IMR-90 (cell line): Measurements from ENCODE around the gene GPR171. TPM values are rescaled to one million over a fixed set of nuclear protein-coding genes. Genes with fewer than 3 reads are reported as not detected.

ENCODE experiments used
- ATAC-seq: fragments of 200-7000 bp; cut with Tn5 transposase; 2 replicates; pipeline ENCODE4 v1.9.1; 2020; ENCODE audit warnings: low read depth, mild to moderate bottlenecking, moderate library complexity
- BruUV-seq: library from RNA; stranded (reverse); fragments of 400-500 nt; replicated peaks from 2 replicates; lab custom pipeline; 2021; lab: Mats Ljungman, UMichigan
- CTCF ChIA-PET: fragments of 300-600 bp; formaldehyde crosslinking; extraction: SDS; loops from one replicate; lab custom pipeline; 2021; ENCODE audit warnings: antibody characterized with exemption; lab: Yijun Ruan, JAX
- POLR2A ChIA-PET: fragments of 300-600 bp; sonication (Branson Sonifier 250); formaldehyde crosslinking; loops from one replicate; lab custom pipeline; 2022; ENCODE audit warnings: antibody characterized with exemption; ENCODE audit not compliant: unreplicated experiment; lab: Charles Lee
- DNase-seq: peaks from one replicate; pipeline ENCODE4 v3.0.0; 2013
- H2AFZ ChIP-seq: replicated peaks from 2 replicates; pipeline ENCODE3; 2013; ENCODE audit warnings: low read length, mild to moderate bottlenecking; ENCODE audit not compliant: poor library complexity
- H2AK5ac ChIP-seq: 2 replicates; pipeline ENCODE4 v1.6.1; 2013; ENCODE audit warnings: low read depth, low read length, inconsistent platforms
- H2AK9ac ChIP-seq: replicated peaks from 2 replicates; pipeline ENCODE3; 2013; ENCODE audit warnings: mild to moderate bottlenecking, low read depth, low read length, moderate library complexity; ENCODE audit not compliant: poor library complexity
- H2BK120ac ChIP-seq: 2 replicates; pipeline ENCODE4 v1.6.1; 2013; ENCODE audit warnings: low read depth, low read length, inconsistent platforms
- H2BK15ac ChIP-seq: 3 replicates; pipeline ENCODE4 v1.6.1; 2013; ENCODE audit warnings: low read depth, low read length, inconsistent platforms
- H2BK20ac ChIP-seq: 2 replicates; pipeline ENCODE4 v1.6.1; 2013; ENCODE audit warnings: low read depth, mild to moderate bottlenecking, inconsistent platforms, low read length, moderate library complexity
- H2BK5ac ChIP-seq: 2 replicates; pipeline ENCODE4 v1.6.1; 2013; ENCODE audit warnings: mild to moderate bottlenecking, low read depth, low read length, inconsistent platforms; ENCODE audit not compliant: poor library complexity, severe bottlenecking
- H3K14ac ChIP-seq: replicated peaks from 2 replicates; pipeline ENCODE4 v1.6.1; 2013; ENCODE audit warnings: low read depth, low read length, inconsistent platforms
- H3K18ac ChIP-seq: 2 replicates; pipeline ENCODE4 v1.6.1; 2013; ENCODE audit warnings: low read depth, low read length, control low read depth
- H3K23ac ChIP-seq: 2 replicates; pipeline ENCODE4 v1.6.1; 2013; ENCODE audit warnings: low read depth, low read length, inconsistent platforms
- H3K27ac ChIP-seq: 2 replicates; pipeline ENCODE4 v1.5.1; 2013; ENCODE audit warnings: mild to moderate bottlenecking, control low read depth, low read length; ENCODE audit not compliant: insufficient read depth
- H3K27me3 ChIP-seq: 2 replicates; pipeline ENCODE4 v1.6.1; 2013; ENCODE audit warnings: low read length; ENCODE audit not compliant: control insufficient read depth, insufficient read depth
- H3K36me3 ChIP-seq: 2 replicates; pipeline ENCODE4 v1.6.1; 2013; ENCODE audit warnings: low read length, mixed read lengths; ENCODE audit not compliant: control insufficient read depth, insufficient read depth
- H3K4ac ChIP-seq: 2 replicates; pipeline ENCODE4 v1.6.1; 2013; ENCODE audit warnings: low read depth, low read length, inconsistent platforms
- H3K4me1 ChIP-seq: 2 replicates; pipeline ENCODE4 v1.6.1; 2013; ENCODE audit warnings: low read length, mixed read lengths; ENCODE audit not compliant: control insufficient read depth, insufficient read depth
- H3K4me2 ChIP-seq: 2 replicates; pipeline ENCODE4 v1.6.1; 2013; ENCODE audit warnings: low read depth, mild to moderate bottlenecking, control low read depth, low read length, moderate library complexity
- H3K4me3 ChIP-seq: 2 replicates; pipeline ENCODE4 v1.5.1; 2013; ENCODE audit warnings: low read depth, mild to moderate bottlenecking, control low read depth, low read length, moderate library complexity; ENCODE audit not compliant: insufficient read depth
- H3K56ac ChIP-seq: 2 replicates; pipeline ENCODE4 v1.6.1; 2013; ENCODE audit warnings: low read length, inconsistent platforms; ENCODE audit not compliant: insufficient read depth; ENCODE audit errors: extremely low read depth
- H3K79me1 ChIP-seq, 2 experiments: 2 replicates each; pipeline ENCODE4 v1.6.1; 2013; ENCODE audit warnings: low read length in 2 of 2, inconsistent platforms in 1 of 2, low read depth in 1 of 2
- H3K9ac ChIP-seq: 2 replicates; pipeline ENCODE4 v1.6.1; 2013; ENCODE audit warnings: low read depth, low read length, control low read depth
- H3K9me1 ChIP-seq: 2 replicates; pipeline ENCODE4 v1.6.1; 2013; ENCODE audit warnings: low read length, inconsistent platforms; ENCODE audit not compliant: insufficient read depth
- H3K9me3 ChIP-seq: 2 replicates; pipeline ENCODE4 v1.6.1; 2013; ENCODE audit warnings: low read length; ENCODE audit not compliant: control insufficient read depth, insufficient read depth
- H4K20me1 ChIP-seq: 2 replicates; pipeline ENCODE4 v1.6.1; 2013; ENCODE audit warnings: low read length, inconsistent platforms; ENCODE audit not compliant: insufficient read depth
- H4K5ac ChIP-seq: 2 replicates; pipeline ENCODE4 v1.6.1; 2013; ENCODE audit warnings: mild to moderate bottlenecking, low read depth, low read length, control low read depth
- H4K8ac ChIP-seq, 2 experiments: 2 replicates each; pipeline ENCODE4 v1.6.1; 2013; ENCODE audit warnings: low read depth in 2 of 2, low read length in 2 of 2, control low read depth in 1 of 2, inconsistent platforms in 1 of 2
- H4K91ac ChIP-seq: 2 replicates; pipeline ENCODE4 v1.6.1; 2013; ENCODE audit warnings: low read depth, low read length, inconsistent platforms; ENCODE audit not compliant: insufficient read depth
- CEBPB ChIP-seq: IDR thresholded peaks from 2 replicates; pipeline ENCODE4 v1.6.1; 2012; ENCODE audit warnings: low read depth, low read length, improper control_type of control experiment
- CTCF ChIP-seq: conservative IDR thresholded peaks from 2 replicates; pipeline ENCODE4 v1.5.1; 2012; ENCODE audit warnings: mild to moderate bottlenecking, low read depth, low read length, improper control_type of control experiment
- ELK1 ChIP-seq: fragments of 150-350 bp; IDR thresholded peaks from 2 replicates; pipeline ENCODE4 v1.6.1; 2016; ENCODE audit warnings: low read depth, mild to moderate bottlenecking, low read length, moderate library complexity, borderline replicate concordance
- MAFK ChIP-seq: IDR thresholded peaks from 2 replicates; pipeline ENCODE4 v1.6.1; 2012; ENCODE audit warnings: low read depth, low read length, improper control_type of control experiment
- POLR2A ChIP-seq: IDR thresholded peaks from 2 replicates; pipeline ENCODE4 v1.6.1; 2012; ENCODE audit warnings: mild to moderate bottlenecking, low read depth, low read length
- RAD21 ChIP-seq: IDR thresholded peaks from 2 replicates; pipeline ENCODE4 v1.6.1; 2012; ENCODE audit warnings: low read length, improper control_type of control experiment
- RCOR1 ChIP-seq: IDR thresholded peaks from 2 replicates; pipeline ENCODE4 v1.6.1; 2012; ENCODE audit warnings: mild to moderate bottlenecking, low read length, improper control_type of control experiment; ENCODE audit not compliant: insufficient replicate concordance
- SMC3 ChIP-seq: fragments of 150-350 bp; IDR thresholded peaks from 2 replicates; pipeline ENCODE4 v1.6.1; 2016; ENCODE audit warnings: low read depth, mild to moderate bottlenecking, antibody characterized with exemption, low read length, moderate library complexity
- WGBS, 2 experiments: methylation state at CpG; one replicate each; pipeline versions ENCODE4 v1.1.5 to v1.1.7; 2013; ENCODE audit warnings: missing lambda C conversion rate in 2 of 2; ENCODE audit not compliant: insufficient read length in 1 of 2; ENCODE audit errors: extremely low coverage in 2 of 2; 5-methylcytosine and 5-hydroxymethylcytosine counted together
- dilution Hi-C: fragments of 300-500 bp; cut with HindIII; formaldehyde crosslinking; loops from one replicate; pipeline ENCODE4 v1.14.3; 2018; ENCODE audit warnings: low sequenced_read_pairs; ENCODE audit not compliant: unreplicated experiment
- in situ Hi-C: fragments of 300-500 bp; cut with MboI; formaldehyde crosslinking; loops from 3 replicates; pipeline ENCODE4 v1.14.3; 2019; ENCODE audit warnings: low sequenced_read_pairs, inconsistent platforms, mixed read lengths
- intact Hi-C: fragments of 100-400 bp; cut with micrococcal nuclease; formaldehyde crosslinking; loops from 2 replicates; pipeline ENCODE4 v1.10.0; 2022
- polyA plus RNA-seq, 3 experiments: library from polyadenylated mRNA; depleted of rRNA; stranded (reverse); fragments of >200 nt; gene quantifications; 2 replicates each; pipeline ENCODE4 v1.2.3, GENCODE V29; 2012; ENCODE audit warnings: low replicate concordance in 1 of 3
- total RNA-seq: library from RNA; depleted of rRNA; stranded (reverse); fragments of >200 nt; gene quantifications from 2 replicates; pipeline ENCODE4 v1.2.3, GENCODE V29; 2012

GPR171 gene
- total and polyA plus RNA-seq, 2 of the 4 experiments (the other 2 are of a cell fraction) = not detected

- peak overlapping the region; percentile 72 for H3K4me2 ChIP-seq
- in situ Hi-C loops = loop anchor here (5.0 to 10.0 kb wide), 3 partner anchors 49 to 206 kb away; partner anchors contain the start of gene P2RY14
- H4K8ac ChIP-seq = peak overlapping the region; percentile 8 to 38; a peak in 3 of 4 replicates
- BruUV-seq = no TSS peak
- intact Hi-C loops = loop anchor here (5.0 kb wide), 2 partner anchors 209 to 689 kb away; no protein-coding TSS in a partner anchor
- H4K5ac ChIP-seq = peak overlapping the region; percentile 71
- TF ChIP-seq ELK1 (no peak), POLR2A (peak; percentile 48), CTCF (0 out of 2 replicates have a peak, but pooled peaks have one; percentile 3), MAFK (no peak), RAD21 (0 out of 2 replicates have a peak, but pooled peaks have one; percentile 11), SMC3 (no peak), RCOR1 (no peak), CEBPB (no peak)
- H3K27me3 ChIP-seq = no peaks in the 10 kb centered on the region
- H2AFZ ChIP-seq = peak overlapping the region; percentile 23
- dilution Hi-C loops = no loop called here
- ChIA-PET CTCF (interaction anchor here (0.6 to 3.5 kb wide), 15 partner anchors 11 to 609 kb away, joined by 3 to 32 read pairs (median 5); partner anchors contain the start of gene P2RY14), POLR2A (no interaction called here)
- H3K4ac ChIP-seq = peak overlapping the region; percentile 77
- H4K20me1 ChIP-seq = no peaks in the 10 kb centered on the region
- 40% methylated on average over 1 of the region's 1 CpG; no CpG with 5 or more reads in 1 of the 2 experiments for WGBS, 2 experiments
- peak; percentile 86 for DNase-seq
- peak overlapping the region; percentile 50; the same call in 1 of the 2 replicates for H3K23ac ChIP-seq
- no peak overlapping the region for H2AK9ac ChIP-seq
- peaks cover 21% of the 10 kb centered on the region for H3K4me1 ChIP-seq
- peak overlapping the region; percentile 82 for H2BK5ac ChIP-seq
- H2BK20ac ChIP-seq = peak overlapping the region; percentile 80
- peak overlapping the region; percentile 60 for H4K91ac ChIP-seq
- peak overlapping the region; percentile 66 for H3K27ac ChIP-seq
- H3K79me1 ChIP-seq = no peaks in the 10 kb centered on the region
- no peaks in the 10 kb centered on the region for H3K36me3 ChIP-seq
- peak; percentile 53 for ATAC-seq
- H3K14ac ChIP-seq = peak overlapping the region; percentile 47
- H2AK5ac ChIP-seq = peak overlapping the region; percentile 33
- H3K9me3 ChIP-seq = no peaks in the 10 kb centered on the region
- H2BK15ac ChIP-seq = peak overlapping the region; percentile 12; the same call in 1 of the 3 replicates
- peak overlapping the region; percentile 13; the same call in 1 of the 2 replicates for H3K9ac ChIP-seq
- peak overlapping the region; percentile 75 for H2BK120ac ChIP-seq
- H3K9me1 ChIP-seq = peaks cover 7% of the 10 kb centered on the region; the same call in 1 of the 2 replicates
- no peak overlapping the region for H3K4me3 ChIP-seq
- peak overlapping the region; percentile 27; the same call in 1 of the 2 replicates for H3K56ac ChIP-seq
- peak overlapping the region; percentile 78 for H3K18ac ChIP-seq
Measured at GRCh38 chr3:151228666-151229040, 25.6 kb upstream of the GPR171 start.
